GM21526 (cell line): ENCODE results near the gene CTDSPL.
"Not testable (repeated sequence)": the region's sequence is repeated elsewhere in the genome, so short reads cannot be mapped to it uniquely, and the experiment has no call there.

ENCODE experiments used
- ATAC-seq: cut with Tn5 transposase; IDR thresholded peaks from one replicate; pipeline ENCODE4 v1.9.1; 2021; ENCODE audit warnings: moderate library complexity; ENCODE audit not compliant: unreplicated experiment, low FRiP score

The CTDSPL gene

GRCh38 chr3:37961622-37962431, 100.1 kb downstream of the CTDSPL start:
- no peak for ATAC-seq

- ATAC-seq: no peak
Observed at GRCh38 chr3:37963016-37963415, 101.3 kb downstream of the CTDSPL start.

DNA sequence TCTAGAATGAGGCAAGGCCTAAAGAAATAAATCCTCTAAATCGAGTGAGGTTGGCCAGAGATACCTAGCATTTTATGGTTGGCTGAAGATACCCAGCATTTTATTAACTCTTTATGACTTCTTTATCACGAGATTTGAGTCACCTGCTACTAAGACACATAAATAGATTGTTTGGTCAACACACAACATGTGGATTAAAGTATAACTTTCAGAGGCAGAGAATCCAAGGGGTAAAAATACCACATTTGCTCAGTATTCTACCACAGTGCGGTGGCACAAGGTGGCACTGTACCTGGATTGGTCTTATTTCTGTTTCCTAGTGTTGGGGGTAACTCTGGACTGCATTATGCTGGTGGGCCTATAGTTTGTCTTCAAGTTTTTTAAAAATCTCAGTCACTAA, 102.0 kb downstream of the CTDSPL start:
- ATAC-seq: no peak

- no peak for ATAC-seq
Observed at GRCh38 chr3:37964146-37964545, 102.5 kb downstream of the CTDSPL start.

DNA sequence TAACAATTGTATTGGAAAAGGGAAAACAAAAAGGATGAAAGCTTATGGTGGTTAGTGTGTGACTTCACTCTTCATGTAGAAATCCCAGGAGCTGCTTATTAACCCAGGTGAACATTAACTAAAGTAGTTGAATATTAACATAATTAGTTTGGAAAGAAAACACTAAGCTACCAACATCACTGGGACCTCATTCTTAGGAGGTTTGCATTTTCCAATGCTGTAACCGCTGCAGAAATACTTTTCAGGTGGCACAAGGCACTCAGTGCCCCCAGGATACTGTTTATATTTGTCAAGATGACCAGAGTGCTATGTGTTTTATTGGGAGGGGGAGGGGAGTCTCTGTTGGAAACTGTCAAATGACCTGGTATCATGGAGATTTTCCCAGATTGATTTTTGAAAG, 103.0 kb downstream of the CTDSPL start:
- ATAC-seq: no peak

DNA sequence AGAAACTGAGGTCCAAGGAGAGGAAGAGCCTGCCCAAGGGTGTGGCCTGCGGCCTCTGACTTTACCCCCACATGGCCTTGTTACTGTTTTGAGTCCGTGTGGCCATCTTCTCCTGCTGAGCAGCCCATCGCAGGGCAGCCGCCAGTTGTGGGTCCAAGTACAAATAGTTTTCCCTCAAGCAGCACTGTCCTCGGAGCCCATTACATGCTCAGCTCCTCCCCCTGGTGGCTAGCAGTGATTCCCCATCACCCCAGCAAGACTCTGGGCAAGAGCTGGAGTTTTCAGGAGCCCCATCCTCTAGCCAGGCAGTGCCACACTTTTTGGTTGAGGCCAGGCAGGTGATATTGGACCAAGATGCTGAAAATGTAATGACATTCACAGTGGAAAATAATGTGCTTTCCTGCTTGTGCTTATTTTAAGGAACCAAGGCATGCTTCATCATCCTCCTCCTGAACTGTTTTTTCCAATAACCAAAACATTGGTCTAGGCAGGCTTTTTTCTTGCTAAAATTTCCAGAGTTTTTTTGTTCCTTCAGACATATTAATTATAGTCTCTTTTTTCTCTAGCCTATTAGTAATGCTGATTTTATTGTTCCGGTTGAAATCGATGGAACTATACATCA, 105.7 kb downstream of the CTDSPL start:
- ATAC-seq: peak; percentile 76

GRCh38 chr3:37968199-37968598, 106.5 kb downstream of the CTDSPL start:
- ATAC-seq: no peak

DNA sequence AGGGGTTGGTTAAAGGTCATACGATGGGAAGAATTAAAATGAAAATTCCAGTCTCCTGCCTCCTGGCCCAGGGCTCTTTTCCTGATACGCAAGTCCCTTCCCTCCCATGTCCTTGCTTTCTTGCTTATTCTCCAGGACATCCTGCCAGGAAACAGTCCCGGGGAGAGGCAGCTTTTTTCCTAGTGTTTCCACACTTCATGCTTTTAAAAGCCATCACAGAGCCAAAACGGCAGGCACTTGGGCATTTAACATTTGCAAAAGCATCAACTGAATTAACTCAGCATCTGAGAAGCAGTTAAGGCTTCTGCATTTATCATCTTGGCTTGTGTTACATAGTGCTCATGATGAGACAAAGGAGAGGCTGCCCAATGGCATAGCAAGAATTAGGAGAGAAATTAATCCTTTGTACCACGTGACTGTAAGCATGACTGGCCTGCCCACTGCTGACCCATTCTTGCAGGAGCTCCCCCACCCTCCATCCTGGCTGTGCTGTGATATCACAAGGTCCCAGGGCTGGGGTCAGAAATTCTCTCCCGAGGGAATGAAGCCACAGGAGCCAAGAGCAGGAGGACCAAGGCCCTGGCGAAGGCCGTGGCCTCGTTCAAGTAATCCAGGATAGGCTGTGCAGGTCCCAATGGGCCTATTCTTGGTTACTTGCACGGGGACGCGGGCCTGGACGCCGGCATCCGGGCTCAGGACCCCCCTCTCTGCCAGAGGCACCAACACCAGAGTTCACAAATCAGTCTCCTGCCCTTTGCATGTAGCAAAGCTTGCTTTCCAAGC, 107.3 kb downstream of the CTDSPL start:
- no peak for ATAC-seq

GRCh38 chr3:37969596-37970100, 108.0 kb downstream of the CTDSPL start:
- ATAC-seq: no peak

- no peak for ATAC-seq
Observed at GRCh38 chr3:37970802-37971201, 109.1 kb downstream of the CTDSPL start.

- no peak for ATAC-seq
Observed at GRCh38 chr3:37971467-37971866, 109.8 kb downstream of the CTDSPL start.

DNA sequence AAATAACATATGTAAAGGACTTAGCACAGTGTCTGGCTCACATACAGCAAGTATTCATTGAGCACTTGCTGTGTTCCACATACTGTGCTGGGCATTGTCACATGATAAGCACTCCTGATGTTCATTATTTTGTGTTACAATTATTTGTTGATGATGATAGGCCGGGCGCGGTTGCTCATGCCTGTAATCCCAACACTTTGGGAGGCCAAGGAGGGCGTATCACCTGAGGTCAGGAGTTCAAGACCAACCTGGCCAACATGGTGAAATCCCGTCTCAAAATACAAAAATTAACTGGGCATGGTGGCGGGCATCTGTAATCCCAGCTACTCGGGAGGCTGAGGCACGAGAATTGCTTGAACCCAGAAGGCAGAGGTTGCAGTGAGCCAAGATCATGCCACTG, 110.4 kb downstream of the CTDSPL start:
- ATAC-seq: not testable (repeated sequence)

DNA sequence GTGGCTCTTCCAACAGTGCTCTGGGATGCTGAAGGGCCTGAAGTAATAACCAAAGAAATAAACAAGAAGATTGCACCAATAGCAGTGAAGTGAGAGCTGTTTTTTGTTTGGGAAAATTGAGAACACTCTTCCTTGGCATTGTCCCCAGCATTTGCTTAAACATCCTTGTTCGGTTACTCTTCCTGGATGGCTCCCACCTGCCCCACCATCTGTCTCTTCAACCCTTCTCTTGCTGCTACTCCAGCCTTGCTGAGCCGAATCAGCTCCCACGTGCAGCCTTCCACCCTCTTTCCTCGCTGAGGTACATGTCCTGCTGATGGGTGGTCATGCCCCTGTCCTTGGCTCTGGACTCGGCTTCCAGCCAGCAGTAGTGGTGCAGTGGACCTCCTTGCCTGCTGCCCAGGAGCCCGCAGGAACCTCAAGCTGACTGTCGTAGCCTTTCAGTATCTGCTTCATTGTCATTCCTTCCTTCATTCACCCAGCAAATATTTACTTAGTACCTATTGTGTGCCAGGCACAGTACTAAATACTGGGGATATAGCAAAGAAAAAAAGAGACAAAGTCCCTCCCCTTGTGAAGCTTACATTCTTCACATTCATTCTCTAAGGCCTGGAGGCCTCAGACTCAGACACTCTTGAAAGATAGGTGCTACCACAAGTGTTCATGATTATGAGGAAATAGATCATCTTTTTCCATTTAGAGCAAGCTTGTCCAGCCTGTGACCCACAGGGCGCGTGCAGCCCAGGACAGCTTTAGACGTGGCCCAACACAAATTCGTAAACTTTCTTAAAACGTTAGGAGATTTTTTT, 111.8 kb downstream of the CTDSPL start:
- no peak for ATAC-seq

DNA sequence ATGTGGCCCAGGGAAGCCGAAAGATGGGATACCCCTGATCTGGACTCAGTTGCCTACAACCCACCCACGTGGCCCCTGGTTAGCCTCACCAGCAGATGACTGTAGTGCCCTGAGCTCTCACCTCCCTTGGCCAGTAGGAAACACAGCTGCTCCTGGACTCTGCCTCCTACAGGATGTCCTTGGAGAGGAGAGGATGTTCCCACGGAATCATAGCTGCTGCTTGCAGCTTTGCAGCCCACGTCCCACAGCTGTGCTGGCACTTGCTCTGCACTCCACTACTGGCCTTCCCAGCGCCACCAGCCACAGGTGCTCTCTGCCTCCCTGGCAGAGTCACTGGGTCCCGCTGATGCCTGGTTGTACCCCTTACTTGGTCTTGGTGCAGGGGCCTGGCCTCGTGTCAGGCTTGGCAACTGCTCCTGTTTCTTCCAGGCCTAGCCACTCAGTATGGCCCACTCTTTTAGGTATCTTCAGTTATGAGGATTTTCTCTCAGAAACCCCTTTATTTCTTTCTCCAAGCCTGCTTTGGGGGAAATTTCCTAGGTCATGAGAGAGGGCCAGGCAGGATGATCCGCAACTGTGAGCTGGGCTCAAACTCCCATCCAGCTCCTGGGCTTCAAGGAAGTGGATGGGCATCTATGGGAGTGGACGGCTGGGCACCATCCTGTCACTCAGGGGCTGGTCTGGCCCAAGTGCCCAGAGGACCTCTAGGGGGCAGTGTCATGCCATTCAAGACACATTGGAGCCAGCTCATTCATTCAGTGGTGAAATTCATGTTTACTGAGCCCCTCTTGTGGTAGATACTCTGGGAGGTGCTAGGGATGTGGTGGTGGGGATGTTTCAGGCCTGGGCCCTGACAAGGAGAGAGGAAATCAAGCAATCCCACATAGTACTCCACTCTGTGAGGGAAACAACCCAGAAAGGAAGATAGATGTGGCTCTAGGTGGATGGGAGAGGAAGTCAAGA, 112.7 kb downstream of the CTDSPL start:
- ATAC-seq: peak; percentile 66

GRCh38 chr3:37979541-37980461, 118.1 kb downstream of the CTDSPL start:
- no peak for ATAC-seq

GRCh38 chr3:37980462-37981347, 119.0 kb downstream of the CTDSPL start:
- ATAC-seq: no peak

- no peak for ATAC-seq
Observed at GRCh38 chr3:37981348-37981664, 119.6 kb downstream of the CTDSPL start.
